Fibroblast of skin of left quadriceps (primary cell): ENCODE results near the gene SFMBT2.
"Not testable (repeated sequence)": the region's sequence is repeated elsewhere in the genome, so short reads cannot be mapped to it uniquely, and the experiment has no call there.

Source experiments
- DNase-seq, 2 experiments: peaks; one replicate each; pipeline ENCODE4 v3.0.0-alpha.2; 2013; ENCODE audit warnings: low read depth in 2 of 2

Gene SFMBT2

GRCh38 chr10:7184660-7185366, 226.0 kb downstream of the SFMBT2 start:
- DNase-seq = no peak

GRCh38 chr10:7184116-7184515, 226.7 kb downstream of the SFMBT2 start:
- DNase-seq = not testable (repeated sequence)

GRCh38 chr10:7182327-7182726, 228.5 kb downstream of the SFMBT2 start:
- DNase-seq = not testable (repeated sequence)

GRCh38 chr10:7181420-7181819, 229.4 kb downstream of the SFMBT2 start:
- DNase-seq = no peak

- DNase-seq = no peak
These were observed 231.3 kb downstream of the SFMBT2 start for GRCh38 chr10:7179536-7179935.

- DNase-seq = no peak
These were observed 236.9 kb downstream of the SFMBT2 start for GRCh38 chr10:7173948-7174347.

GRCh38 chr10:7171825-7172224, 239.0 kb downstream of the SFMBT2 start:
- no peak for DNase-seq

- DNase-seq = no peak
These were observed 240.1 kb downstream of the SFMBT2 start for GRCh38 chr10:7170626-7171322.

GRCh38 chr10:7168414-7168813, 242.4 kb downstream of the SFMBT2 start:
- no peak for DNase-seq

GRCh38 chr10:7165500-7166177, 245.2 kb downstream of the SFMBT2 start:
- DNase-seq = no peak

- DNase-seq = no peak
These were observed 245.9 kb downstream of the SFMBT2 start for GRCh38 chr10:7164955-7165354.

- no peak for DNase-seq
These were observed 248.5 kb downstream of the SFMBT2 start for GRCh38 chr10:7162331-7162730.

- no peak for DNase-seq
These were observed 249.2 kb downstream of the SFMBT2 start for GRCh38 chr10:7161484-7162250.

GRCh38 chr10:7159928-7160327, 250.9 kb downstream of the SFMBT2 start:
- no peak for DNase-seq

GRCh38 chr10:7159517-7159916, 251.3 kb downstream of the SFMBT2 start:
- no peak for DNase-seq

GRCh38 chr10:7157091-7157490, 253.7 kb downstream of the SFMBT2 start:
- DNase-seq = no peak

- DNase-seq = no peak
These were observed 257.1 kb downstream of the SFMBT2 start for GRCh38 chr10:7153750-7154149.

GRCh38 chr10:7152982-7153381, 257.9 kb downstream of the SFMBT2 start:
- DNase-seq = no peak

- DNase-seq = no peak
These were observed 258.5 kb downstream of the SFMBT2 start for GRCh38 chr10:7152341-7152740.

- DNase-seq = no peak
These were observed 259.3 kb downstream of the SFMBT2 start for GRCh38 chr10:7151538-7151937.

- DNase-seq = no peak
These were observed 260.5 kb downstream of the SFMBT2 start for GRCh38 chr10:7150349-7150748.

GRCh38 chr10:7146189-7146588, 264.6 kb downstream of the SFMBT2 start:
- DNase-seq = no peak
